GDM1 (cell line): Measurements from ENCODE around the gene OPRD1.
"Not testable (repeated sequence)": the region's sequence is repeated elsewhere in the genome, so short reads cannot be mapped to it uniquely, and the experiment has no call there.

Source experiments
- DNase-seq: peaks from one replicate; lab custom pipeline; 2025; lab: John Stamatoyannopoulos, UW

Gene OPRD1

GRCh38 chr1:28847207-28847606, 35.2 kb downstream of the OPRD1 start:
- DNase-seq, result not testable (repeated sequence)

GRCh38 chr1:28848416-28848815, 36.4 kb downstream of the OPRD1 start:
- no peak for DNase-seq

- DNase-seq, result no peak
Measured at GRCh38 chr1:28853093-28853742, 41.2 kb downstream of the OPRD1 start.

GRCh38 chr1:28854406-28854805, 42.4 kb downstream of the OPRD1 start:
- not testable (repeated sequence) for DNase-seq

- DNase-seq, result no peak
Measured at GRCh38 chr1:28855046-28855445, 43.1 kb downstream of the OPRD1 start.

GRCh38 chr1:28855469-28855951, 43.5 kb downstream of the OPRD1 start:
- no peak for DNase-seq

- DNase-seq, result no peak
Measured at GRCh38 chr1:28855969-28856368, 44.0 kb downstream of the OPRD1 start.

- DNase-seq, result no peak
Measured at GRCh38 chr1:28860332-28861073, 48.5 kb downstream of the OPRD1 start.

- no peak for DNase-seq
Measured at GRCh38 chr1:28862571-28863403, 50.8 kb downstream of the OPRD1 start.

- no peak for DNase-seq
Measured at GRCh38 chr1:28864695-28865094, 52.7 kb downstream of the OPRD1 start.

- no peak for DNase-seq
Measured at GRCh38 chr1:28865997-28866650, 54.2 kb downstream of the OPRD1 start.

GRCh38 chr1:28867850-28868249, 55.9 kb downstream of the OPRD1 start:
- DNase-seq, result no peak

- no peak for DNase-seq
Measured at GRCh38 chr1:28869952-28870351, 58.0 kb downstream of the OPRD1 start.

- DNase-seq, result no peak
Measured at GRCh38 chr1:28871631-28872401, 59.8 kb downstream of the OPRD1 start.

GRCh38 chr1:28875134-28875533, 63.2 kb downstream of the OPRD1 start:
- DNase-seq, result not testable (repeated sequence)

GRCh38 chr1:28877132-28877781, 65.3 kb downstream of the OPRD1 start:
- peak; percentile 50 for DNase-seq

- DNase-seq, result no peak
Measured at GRCh38 chr1:28878796-28879195, 66.8 kb downstream of the OPRD1 start.

GRCh38 chr1:28882009-28882628, 70.1 kb downstream of the OPRD1 start:
- peak; percentile 69 for DNase-seq

- no peak for DNase-seq
Measured at GRCh38 chr1:28883242-28883616, 71.3 kb downstream of the OPRD1 start.

- no peak for DNase-seq
Measured at GRCh38 chr1:28885472-28885877, 73.5 kb downstream of the OPRD1 start.
